Measurements from ENCODE around the gene CFAP74.

DNA sequence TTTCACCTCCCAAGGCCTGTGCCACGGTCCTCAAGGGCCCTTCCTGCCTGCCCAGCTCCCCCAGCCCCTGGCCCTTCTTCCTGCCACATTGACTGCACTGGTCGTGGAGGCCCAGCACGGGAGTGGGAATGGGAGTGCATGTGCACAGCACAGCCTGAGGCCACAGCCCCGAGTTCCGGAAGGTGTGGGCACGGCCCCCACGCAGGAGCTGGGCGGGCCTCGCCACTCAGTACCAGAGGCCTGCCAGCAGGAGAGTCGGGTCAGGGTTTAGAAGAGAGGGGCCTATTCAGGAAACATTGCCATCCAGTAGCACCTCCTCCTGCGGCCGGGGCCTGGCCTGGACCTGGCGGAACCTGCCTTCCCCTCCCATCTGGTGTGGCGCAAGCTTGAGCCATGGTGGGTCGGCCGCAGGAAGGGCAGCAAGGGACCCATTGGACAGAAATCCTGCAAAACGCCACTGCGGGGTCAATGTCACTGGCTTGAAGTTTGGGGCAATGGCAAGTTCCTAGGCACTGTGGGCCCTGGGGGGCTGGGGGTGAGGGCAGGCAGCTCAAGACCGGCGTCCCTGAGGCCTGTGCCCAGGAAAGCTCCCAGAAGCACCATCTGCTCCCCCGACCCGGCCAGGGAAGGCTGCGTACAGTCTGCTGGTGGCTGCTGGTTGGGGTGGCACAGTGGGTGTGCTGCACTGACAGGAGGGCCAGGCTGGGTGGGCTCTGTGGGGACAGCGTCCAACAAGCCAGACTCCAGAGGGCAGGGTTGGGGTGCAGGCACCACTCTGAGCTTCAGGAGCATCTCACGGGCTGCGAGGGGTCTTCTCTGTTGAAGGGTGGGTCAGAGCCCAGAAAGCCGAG, 82.8 kb downstream of the CFAP74 start:
- TF ChIP-seq TCF12 (IDR thresholded peaks at IDR 0.05; ENCODE audit: low read depth) (no peak), EP300 (IDR thresholded peaks at IDR 0.05; ENCODE audit: borderline replicate concordance) (no peak), CEBPB (IDR thresholded peaks at IDR 0.05) (no peak), YY1 (IDR thresholded peaks at IDR 0.05; ENCODE audit: low read depth) (no peak), TEAD4 (IDR thresholded peaks at IDR 0.05) (no peak), RAD21 (IDR thresholded peaks at IDR 0.05; ENCODE audit: low read depth) (no peak), CREB1 (IDR thresholded peaks at IDR 0.05; ENCODE audit: low read depth) (no peak), TAF1 (IDR thresholded peaks at IDR 0.05; ENCODE audit: low read depth) (no peak), ZBTB7A (IDR thresholded peaks at IDR 0.05; ENCODE audit: low read depth) (no peak), NFIC (IDR thresholded peaks at IDR 0.05) (no peak)
- TF ChIP-seq, protein P1, sequence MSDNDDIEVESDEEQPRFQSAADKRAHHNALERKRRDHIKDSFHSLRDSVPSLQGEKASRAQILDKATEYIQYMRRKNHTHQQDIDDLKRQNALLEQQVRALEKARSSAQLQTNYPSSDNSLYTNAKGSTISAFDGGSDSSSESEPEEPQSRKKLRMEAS (IDR thresholded peaks at IDR 0.05): no peak
